ENCODE measurements around the gene ACTR8. TPM values are rescaled to one million over a fixed set of nuclear protein-coding genes. Genes with fewer than 3 reads are reported as not detected.

ACTR8 gene
- total RNA-seq, 1 experiment from 2014 or later = 29.9 TPM

- Mint-ChIP-seq H3K4me1 (no peaks in the 10 kb centered on the region), H3K27me3 (ENCODE audit: low read depth) (peaks cover 33% of the 10 kb centered on the region), H3K36me3 (no peaks in the 10 kb centered on the region), H3K9me3 (no peaks in the 10 kb centered on the region), H3K27ac (no peak overlapping the region), H3K4me3 (no peak overlapping the region)
- TF ChIP-seq PREB (CRISPR knock-in tag; IDR thresholded peaks at IDR 0.05; ENCODE audit: borderline replicate concordance) (no peak), HMGA2 (CRISPR knock-in tag; IDR thresholded peaks at IDR 0.05) (no peak), FOXJ3 (CRISPR knock-in tag; IDR thresholded peaks at IDR 0.05; ENCODE audit: borderline replicate concordance) (no peak), RORB (CRISPR knock-in tag; IDR thresholded peaks at IDR 0.05) (no peak), TP53 (CRISPR knock-in tag; IDR thresholded peaks at IDR 0.05) (no peak), ZNF671 (CRISPR knock-in tag; IDR thresholded peaks at IDR 0.05) (no peak), ZSCAN18 (CRISPR knock-in tag; IDR thresholded peaks at IDR 0.05) (no peak), ZNF423 (CRISPR knock-in tag; IDR thresholded peaks at IDR 0.05) (no peak), GRHL2 (CRISPR knock-in tag; IDR thresholded peaks at IDR 0.05; ENCODE audit: insufficient replicate concordance, severe bottlenecking) (no peak), ATF2 (CRISPR knock-in tag; IDR thresholded peaks at IDR 0.05; ENCODE audit: borderline replicate concordance, low read depth) (no peak), GTF2I (CRISPR knock-in tag; conservative IDR thresholded peaks at IDR 0.05) (no peak), EMX1 (CRISPR knock-in tag; IDR thresholded peaks at IDR 0.05) (no peak), E2F4 (CRISPR knock-in tag; IDR thresholded peaks at IDR 0.05; ENCODE audit: borderline replicate concordance, low read depth) (no peak), NFYB (CRISPR knock-in tag; conservative IDR thresholded peaks at IDR 0.05; ENCODE audit: low read depth) (no peak), ARID4B (CRISPR knock-in tag; IDR thresholded peaks at IDR 0.05; ENCODE audit: borderline replicate concordance) (no peak), ZNF396 (CRISPR knock-in tag; IDR thresholded peaks at IDR 0.05; ENCODE audit: borderline replicate concordance) (no peak), MAX (CRISPR knock-in tag; IDR thresholded peaks at IDR 0.05) (no peak), ZNF512 (CRISPR knock-in tag; IDR thresholded peaks at IDR 0.05; ENCODE audit: borderline replicate concordance) (no peak), ERG (CRISPR knock-in tag; IDR thresholded peaks at IDR 0.05) (no peak), ATF3 (CRISPR knock-in tag; conservative IDR thresholded peaks at IDR 0.05) (no peak)
- DNase-seq (ENCODE audit: low spot score) (no peak), ATAC-seq (no peak)
- POLR2A ChIA-PET = no interaction called here
- CTCF ChIA-PET = no interaction called here
These were observed 17.8 kb upstream of the ACTR8 start for GRCh38 chr3:53899750-53900149.

Data from WTC11 (cell line).